Activated CD4-positive, alpha-beta T cell treated with anti-CD3 and anti-CD28 coated beads, Interleukin-2, amount 10 ng/mL, durations not matched to agents 7 days and 5 days (primary cell): ENCODE data around the gene ACSBG1. TPM values are rescaled to one million over a fixed set of nuclear protein-coding genes. Genes with fewer than 3 reads are reported as not detected.

ENCODE experiments used
- CTCF ChIA-PET: fragments of 350-600 bp; sonication (Branson Sonifier 250); formaldehyde crosslinking; loops from one replicate; lab custom pipeline; 2021; ENCODE audit warnings: antibody characterized with exemption; lab: Charles Lee
- POLR2A ChIA-PET: fragments of 350-600 bp; sonication (Branson Sonifier 250); formaldehyde crosslinking; loops from one replicate; lab custom pipeline; 2021; ENCODE audit warnings: antibody characterized with exemption; lab: Charles Lee
- DNase-seq: peaks from one replicate; pipeline ENCODE4 v3.0.0-alpha.2; 2020
- H3K27ac Mint-ChIP-seq: one replicate; pipeline ENCODE4 v1.8.0; 2021; ENCODE audit warnings: mild to moderate bottlenecking, moderate library complexity, mixed read lengths
- H3K27me3 Mint-ChIP-seq: one replicate; pipeline ENCODE4 v1.8.0; 2021; ENCODE audit warnings: mixed read lengths
- H3K36me3 Mint-ChIP-seq: one replicate; pipeline ENCODE4 v1.8.0; 2021; ENCODE audit warnings: low read depth, mixed read lengths
- H3K4me1 Mint-ChIP-seq: one replicate; pipeline ENCODE4 v1.8.0; 2021; ENCODE audit warnings: mixed read lengths
- H3K4me3 Mint-ChIP-seq: one replicate; pipeline ENCODE4 v1.8.0; 2021; ENCODE audit warnings: mild to moderate bottlenecking, moderate library complexity, mixed read lengths
- H3K9me3 Mint-ChIP-seq: one replicate; pipeline ENCODE4 v1.8.0; 2021; ENCODE audit warnings: mixed read lengths
- total RNA-seq, 2 experiments: library from RNA; stranded (reverse); gene quantifications; one replicate each; pipeline ENCODE4 v1.2.3, GENCODE V29; 2021

Gene ACSBG1
- total RNA-seq, 2 experiments from 2014 or later = not detected

DNA sequence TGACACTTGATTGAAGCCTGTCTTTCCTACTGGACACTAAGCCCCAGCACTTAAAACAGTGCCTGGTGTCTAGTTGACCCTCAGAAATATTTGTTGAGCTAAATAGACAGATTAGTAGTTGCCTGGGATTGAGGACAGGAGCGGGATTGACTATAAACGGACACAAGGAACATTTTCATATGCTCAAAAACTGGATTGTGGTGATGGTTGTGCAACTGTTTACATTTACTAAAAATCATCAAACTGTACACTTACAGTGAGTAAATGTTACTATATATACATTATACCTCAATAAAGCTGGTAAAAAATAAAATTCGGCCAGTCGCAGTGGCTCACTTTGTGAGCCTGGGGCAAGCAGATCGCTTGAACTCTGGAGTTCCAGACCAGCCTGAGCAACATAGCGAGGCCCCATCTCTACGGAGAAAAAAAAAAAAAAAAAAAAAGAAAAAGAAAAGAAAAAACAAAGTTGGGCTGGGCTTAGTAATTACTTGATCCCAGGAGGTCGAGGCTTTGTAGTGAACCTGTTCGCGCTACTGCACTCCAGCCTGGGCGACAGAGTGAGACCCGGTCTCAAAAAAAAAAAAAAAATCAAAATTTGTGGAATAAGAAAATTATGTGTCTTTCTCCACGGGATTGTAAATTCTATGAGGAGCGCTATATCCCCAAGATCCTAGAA is 85.8 kb downstream of the ACSBG1 start:
- peak overlapping the region; percentile 96 for H3K4me3 Mint-ChIP-seq
- DNase-seq = no peak
- ChIA-PET POLR2A (interaction anchor here (0.7 to 1.0 kb wide), 2 partner anchors 20 to 24 kb away, joined by 3 to 4 read pairs; no protein-coding TSS in a partner anchor), CTCF (interaction anchor here (0.7 to 2.4 kb wide), 8 partner anchors 10 to 47 kb away, joined by 5 to 14 read pairs (median 6); partner anchors contain the start of gene CIB2)
- peaks cover 41% of the 10 kb centered on the region for H3K4me1 Mint-ChIP-seq
- H3K9me3 Mint-ChIP-seq = no peaks in the 10 kb centered on the region
- peak overlapping the region; percentile 94 for H3K27ac Mint-ChIP-seq
- H3K36me3 Mint-ChIP-seq = peaks cover 15% of the 10 kb centered on the region
- H3K27me3 Mint-ChIP-seq = no peaks in the 10 kb centered on the region

DNA sequence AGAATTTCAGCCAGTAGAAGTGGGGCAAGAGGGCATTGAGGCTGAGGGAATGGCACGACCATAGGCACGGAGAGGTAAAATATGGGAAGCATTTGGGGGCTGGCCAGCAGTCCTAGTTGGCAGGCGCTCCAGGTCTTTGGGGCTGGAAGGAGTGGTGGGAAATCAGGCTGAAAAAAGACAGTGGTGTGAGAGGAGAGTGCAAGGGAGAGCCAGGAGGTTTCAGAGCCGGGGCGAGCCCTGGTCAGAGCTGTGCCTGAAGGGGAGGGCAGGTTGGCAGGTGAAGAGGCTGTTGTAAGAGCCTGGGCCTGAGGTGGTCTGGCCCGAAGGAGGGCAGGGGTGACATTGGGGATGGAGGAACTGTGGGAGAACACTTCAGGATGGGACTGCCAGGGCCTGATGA is 86.8 kb downstream of the ACSBG1 start:
- Mint-ChIP-seq H3K4me1 (peaks cover 32% of the 10 kb centered on the region), H3K4me3 (peak overlapping the region; percentile 38)

DNA sequence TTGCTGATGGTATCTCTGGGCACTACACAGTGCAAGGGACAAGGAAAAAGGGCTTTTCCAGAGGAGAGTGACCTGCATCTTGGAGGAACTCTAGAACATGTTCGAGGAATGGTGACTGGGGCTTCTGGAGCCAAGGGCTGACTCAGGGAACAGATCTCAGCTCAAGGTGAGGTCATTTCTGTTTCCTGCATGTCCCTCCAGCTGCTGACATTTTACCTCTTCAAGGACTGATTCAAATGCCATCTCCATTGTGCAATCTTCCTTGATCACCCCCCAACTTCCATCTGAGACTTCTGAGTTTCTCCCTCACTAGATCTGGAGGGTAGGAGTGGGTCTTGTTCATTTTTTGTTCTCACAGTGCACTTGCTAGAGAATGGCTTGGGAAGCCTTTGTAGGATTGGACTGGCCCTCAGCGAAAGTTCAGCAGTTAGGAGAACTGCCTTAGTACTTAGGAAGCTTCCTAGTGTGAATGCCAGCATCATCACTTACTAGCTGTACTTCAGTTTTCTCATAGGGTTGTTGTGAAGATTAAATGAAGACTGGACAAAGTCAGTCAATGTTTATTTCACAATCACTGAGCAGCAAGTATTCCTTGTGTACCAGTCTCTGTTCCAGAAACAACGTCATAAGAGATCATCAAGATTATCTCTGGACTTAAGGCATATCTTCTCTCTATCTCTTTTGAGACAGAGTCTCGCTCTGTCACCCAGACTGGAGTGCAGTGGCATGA is 87.8 kb downstream of the ACSBG1 start:
- POLR2A ChIA-PET = no interaction called here
- Mint-ChIP-seq H3K27me3 (no peaks in the 10 kb centered on the region), H3K9me3 (no peaks in the 10 kb centered on the region), H3K4me3 (no peak overlapping the region), H3K4me1 (peaks cover 29% of the 10 kb centered on the region), H3K36me3 (peaks cover 5% of the 10 kb centered on the region), H3K27ac (no peak overlapping the region)
- CTCF ChIA-PET = interaction anchor here (2.3 to 2.4 kb wide), 2 partner anchors 9 to 15 kb away, joined by 8 to 14 read pairs; partner anchors contain the start of gene CIB2
- DNase-seq = no peak

More for the DNA sequence above, 86.8 kb downstream of the ACSBG1 start:
- peak overlapping the region; percentile 48 for H3K27ac Mint-ChIP-seq
- ChIA-PET POLR2A (no interaction called here), CTCF (interaction anchor here (0.5 to 2.4 kb wide), 7 partner anchors 10 to 48 kb away, joined by 3 to 14 read pairs (median 6); partner anchors contain the start of gene CIB2)
- H3K36me3 Mint-ChIP-seq = peaks cover 6% of the 10 kb centered on the region
- DNase-seq = no peak
- no peaks in the 10 kb centered on the region for H3K27me3 Mint-ChIP-seq
- H3K9me3 Mint-ChIP-seq = no peaks in the 10 kb centered on the region

DNA sequence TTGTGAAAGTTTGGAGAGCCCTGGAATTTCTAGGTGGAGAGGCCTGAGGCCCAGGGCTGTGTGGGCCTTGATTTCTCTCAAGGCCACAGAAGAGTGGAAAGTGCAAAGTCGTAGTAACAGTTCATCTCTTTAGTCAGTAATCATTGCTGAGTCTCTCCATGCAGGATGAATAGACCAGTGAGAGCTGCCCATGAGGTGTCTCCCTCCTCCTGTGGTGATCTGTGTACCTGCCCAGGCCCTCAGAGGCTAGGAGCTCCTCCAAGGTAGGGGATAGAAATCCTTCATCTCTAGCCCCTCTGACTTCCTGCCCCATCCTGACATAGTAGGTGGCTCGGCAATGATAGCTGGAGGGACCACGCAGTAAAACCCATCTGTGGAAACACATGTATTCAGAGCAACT is 92.0 kb downstream of the ACSBG1 start:
- DNase-seq = no peak
- no peaks in the 10 kb centered on the region for H3K27me3 Mint-ChIP-seq
- H3K27ac Mint-ChIP-seq = no peak overlapping the region
- no peaks in the 10 kb centered on the region for H3K36me3 Mint-ChIP-seq
- peaks cover 2% of the 10 kb centered on the region for H3K4me1 Mint-ChIP-seq
- H3K9me3 Mint-ChIP-seq = no peaks in the 10 kb centered on the region
- H3K4me3 Mint-ChIP-seq = no peak overlapping the region
- ChIA-PET POLR2A (no interaction called here), CTCF (no interaction called here)

DNA sequence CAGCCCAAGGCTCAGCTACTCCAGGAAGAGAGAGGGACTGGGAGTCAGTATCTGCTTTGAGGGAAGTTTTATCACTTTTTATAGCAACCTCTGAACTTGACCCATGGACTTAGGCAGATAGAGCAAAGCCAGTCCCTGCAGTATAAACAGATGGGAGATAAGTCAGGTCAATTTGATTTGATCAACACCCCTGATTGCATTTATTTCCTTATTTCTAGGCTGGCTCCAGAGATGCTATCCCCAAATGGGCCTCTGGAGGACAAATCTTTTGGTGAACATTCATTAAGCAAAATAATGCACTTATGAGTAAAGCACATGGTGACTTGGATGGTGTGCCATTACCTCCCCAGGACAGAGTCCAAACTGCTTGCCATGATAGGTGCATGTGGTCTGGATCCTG is 94.1 kb downstream of the ACSBG1 start:
- Mint-ChIP-seq H3K9me3 (no peaks in the 10 kb centered on the region), H3K27me3 (no peaks in the 10 kb centered on the region), H3K27ac (no peak overlapping the region), H3K36me3 (no peaks in the 10 kb centered on the region), H3K4me3 (no peak overlapping the region), H3K4me1 (no peaks in the 10 kb centered on the region)
- no peak for DNase-seq
- ChIA-PET CTCF (interaction anchor here (1.6 to 1.9 kb wide), 2 partner anchors 15 to 56 kb away, joined by 3 to 5 read pairs; no protein-coding TSS in a partner anchor), POLR2A (no interaction called here)

DNA sequence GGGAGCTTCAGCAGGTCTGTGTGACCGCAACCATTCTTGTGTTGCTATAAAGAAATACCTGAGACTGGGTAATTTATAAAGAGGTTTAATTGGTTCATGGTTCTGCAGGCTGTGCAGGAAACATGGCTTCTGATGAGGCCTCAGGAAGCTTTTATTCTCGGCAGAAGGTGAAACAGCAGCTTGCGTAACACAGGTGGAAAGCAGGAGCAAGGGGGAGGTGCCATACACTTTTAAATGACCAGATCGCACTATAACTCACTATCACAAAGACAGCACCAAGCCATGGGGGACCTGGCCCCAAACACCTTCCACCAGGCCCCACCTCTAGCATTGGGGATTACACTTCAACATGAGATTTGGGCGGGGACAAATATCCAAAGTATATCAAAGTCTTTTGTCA is 94.8 kb downstream of the ACSBG1 start:
- Mint-ChIP-seq H3K9me3 (no peaks in the 10 kb centered on the region), H3K27ac (no peak overlapping the region), H3K27me3 (no peaks in the 10 kb centered on the region), H3K36me3 (no peaks in the 10 kb centered on the region), H3K4me3 (no peak overlapping the region), H3K4me1 (no peaks in the 10 kb centered on the region)
- POLR2A ChIA-PET = no interaction called here
- CTCF ChIA-PET = interaction anchor here (1.3 to 1.9 kb wide), 4 partner anchors 9 to 56 kb away, joined by 3 to 6 read pairs (median 5); partner anchors contain the start of gene CIB2
- no peak for DNase-seq

DNA sequence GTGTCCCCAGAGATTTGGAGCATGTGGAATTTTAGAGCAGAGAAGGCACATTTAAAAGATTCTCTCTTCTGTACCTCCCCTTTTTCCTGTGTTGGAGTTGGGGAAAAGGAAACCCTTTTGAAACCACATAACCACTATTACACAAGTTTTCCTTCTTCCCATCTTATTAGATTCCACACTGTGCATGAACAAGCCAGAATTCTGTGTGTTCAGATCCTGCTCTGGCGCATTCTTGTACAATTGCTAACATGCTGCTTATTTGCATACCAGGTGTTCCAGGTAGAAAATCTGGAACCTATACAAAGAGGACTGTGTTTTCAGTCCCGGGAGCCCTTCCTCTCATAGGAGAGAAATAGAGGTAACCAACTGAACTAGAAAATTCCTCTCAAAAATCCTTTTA is 100.6 kb downstream of the ACSBG1 start:
- H3K9me3 Mint-ChIP-seq = no peaks in the 10 kb centered on the region
- no peak overlapping the region for H3K4me3 Mint-ChIP-seq
- no peak for DNase-seq
- H3K4me1 Mint-ChIP-seq = peaks cover 26% of the 10 kb centered on the region
- no peaks in the 10 kb centered on the region for H3K27me3 Mint-ChIP-seq
- H3K36me3 Mint-ChIP-seq = no peaks in the 10 kb centered on the region
- POLR2A ChIA-PET = interaction anchor here (0.7 kb wide), 1 partner anchor 64 kb away, joined by 4 read pairs; no protein-coding TSS in a partner anchor
- CTCF ChIA-PET = no interaction called here
- H3K27ac Mint-ChIP-seq = no peak overlapping the region

DNA sequence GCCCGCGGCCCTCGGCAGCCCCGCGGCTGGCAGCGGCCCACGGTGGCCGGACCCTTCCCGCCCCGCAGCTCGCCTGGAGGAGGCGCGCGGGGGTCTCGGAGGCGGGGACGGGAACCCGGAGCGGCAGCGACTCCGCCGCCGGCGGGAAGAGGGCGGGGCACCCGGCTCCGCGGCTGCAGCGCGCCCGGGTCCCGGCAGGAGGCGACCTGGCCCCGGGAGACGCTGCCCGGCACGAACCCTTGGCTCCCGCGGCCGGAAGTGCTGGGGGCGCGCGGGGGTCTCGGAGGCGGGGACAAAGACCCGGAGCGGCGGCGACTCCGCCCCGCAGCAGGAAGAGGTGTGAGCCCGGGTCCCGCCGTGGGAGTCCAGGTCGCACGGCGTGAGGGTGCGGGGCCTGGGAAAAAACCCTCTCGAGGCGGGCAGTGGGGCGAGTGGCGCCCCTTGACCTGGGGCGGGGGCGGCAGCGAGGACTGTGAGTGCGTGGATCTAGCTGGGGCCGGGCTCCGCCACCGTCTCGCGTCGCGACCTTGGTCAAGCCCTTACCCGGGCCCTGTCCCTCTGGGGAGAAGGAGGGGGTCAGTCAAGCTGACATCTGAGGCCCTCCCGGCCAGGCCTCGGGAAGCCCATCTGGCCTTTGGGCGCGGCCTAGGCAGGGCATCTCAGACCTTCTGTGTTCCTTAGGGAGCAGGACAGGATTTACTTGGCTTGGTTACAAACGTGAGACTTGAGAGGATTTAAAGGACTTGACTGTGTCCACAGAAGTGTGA is 102.9 kb downstream of the ACSBG1 start, which contains the start of gene CIB2:
TSS of gene CIB2 (minus strand) at position 151 of the 767 bp plus-strand sequence. CDS start 230 bp downstream, outside the sequence.
- DNase-seq = peak; percentile 74
- CTCF ChIA-PET = interaction anchor here (0.7 to 2.9 kb wide), 35 partner anchors 8 to 1070 kb away, joined by 3 to 15 read pairs (median 4); no protein-coding TSS in a partner anchor
- no peaks in the 10 kb centered on the region for H3K9me3 Mint-ChIP-seq

DNA sequence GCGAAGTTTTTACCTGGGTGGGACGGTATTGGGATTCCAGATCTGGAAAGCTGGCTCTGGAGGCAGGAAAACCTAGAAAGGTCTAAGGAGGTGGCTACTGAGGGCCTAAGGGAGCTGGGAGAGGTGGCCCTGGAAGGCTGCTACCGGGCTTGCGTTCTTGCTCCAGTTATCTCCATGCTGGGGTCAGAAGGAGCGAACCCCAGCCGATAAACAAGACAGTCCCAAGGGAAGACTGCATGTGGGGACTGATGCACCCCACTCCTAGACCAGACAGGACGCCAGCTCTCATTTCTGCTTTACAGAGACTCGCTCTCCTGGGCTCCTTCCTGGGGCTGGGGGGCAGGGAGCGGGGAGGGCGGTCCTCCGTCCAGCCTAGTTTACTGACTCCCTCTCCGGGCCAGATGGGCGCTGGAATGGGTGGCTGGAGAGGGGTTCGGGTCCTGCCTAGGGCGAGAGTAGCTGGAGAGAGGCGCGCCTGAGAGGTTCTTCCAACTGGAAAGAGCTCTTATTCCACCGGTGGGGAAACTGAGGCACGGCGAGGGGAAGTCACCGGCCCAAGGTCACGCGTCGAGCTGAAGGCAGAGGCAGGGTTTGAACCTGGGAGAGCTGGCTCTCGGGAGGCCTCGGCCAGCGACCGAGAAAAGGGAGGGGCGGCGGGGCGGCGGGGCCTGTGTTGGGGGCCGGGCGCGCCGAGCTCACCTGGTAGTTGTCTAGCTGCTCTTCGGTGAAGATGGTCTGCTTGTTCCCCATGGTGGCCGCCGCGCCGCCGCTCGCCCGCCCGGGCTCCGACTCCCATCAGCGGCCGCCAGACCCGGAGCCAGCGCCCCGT is 103.7 kb downstream of the ACSBG1 start:
- CTCF ChIA-PET = interaction anchor here (0.7 to 2.9 kb wide), 33 partner anchors 8 to 1070 kb away, joined by 3 to 15 read pairs (median 4); no protein-coding TSS in a partner anchor
- Mint-ChIP-seq H3K36me3 (no peaks in the 10 kb centered on the region), H3K27ac (peak overlapping the region; percentile 66), H3K4me1 (peaks cover 26% of the 10 kb centered on the region), H3K9me3 (no peaks in the 10 kb centered on the region), H3K4me3 (peak overlapping the region; percentile 71), H3K27me3 (no peaks in the 10 kb centered on the region)
- POLR2A ChIA-PET = no interaction called here
- DNase-seq = no peak

More for the DNA sequence above, 102.9 kb downstream of the ACSBG1 start, which contains the start of gene CIB2:
- H3K27ac Mint-ChIP-seq = peak within 1 kb of the TSS; percentile 82
- peak within 1 kb of the TSS; percentile 74 for H3K4me3 Mint-ChIP-seq
- H3K4me1 Mint-ChIP-seq = peaks cover 26% of the 10 kb centered on the region
- no peaks in the 10 kb centered on the region for H3K27me3 Mint-ChIP-seq
- H3K36me3 Mint-ChIP-seq = no peaks in the 10 kb centered on the region
- POLR2A ChIA-PET = no interaction called here

DNA sequence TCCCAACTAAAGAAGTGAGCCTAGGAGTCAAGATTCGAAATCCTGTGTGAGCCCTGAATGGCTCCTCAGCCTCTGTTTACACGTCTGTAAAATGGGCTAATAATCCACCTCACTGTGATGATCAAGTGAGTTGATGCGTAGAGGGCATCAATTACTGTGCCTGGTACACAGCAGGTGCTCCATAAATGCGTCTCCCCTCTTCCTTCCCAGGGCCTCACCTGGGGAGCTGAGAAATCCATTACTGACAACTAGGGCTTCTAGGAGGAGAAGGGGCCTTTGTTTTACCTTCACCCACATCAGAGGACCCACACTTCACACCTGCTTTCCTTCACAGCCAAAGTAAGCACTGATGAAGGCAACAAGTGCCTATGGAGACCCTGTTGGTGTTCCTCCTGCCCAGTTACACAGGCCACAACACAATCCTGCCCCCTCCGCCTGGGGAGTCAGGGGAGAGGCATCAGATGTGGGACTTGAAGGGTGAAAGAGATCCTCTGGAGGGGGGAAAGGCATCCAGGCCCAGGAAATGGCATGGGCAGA is 104.5 kb downstream of the ACSBG1 start:
- Mint-ChIP-seq H3K27ac (peak overlapping the region; percentile 7), H3K4me3 (peak overlapping the region; percentile 71), H3K27me3 (no peaks in the 10 kb centered on the region), H3K4me1 (peaks cover 26% of the 10 kb centered on the region), H3K9me3 (no peaks in the 10 kb centered on the region), H3K36me3 (no peaks in the 10 kb centered on the region)
- no peak for DNase-seq
- POLR2A ChIA-PET = no interaction called here
- CTCF ChIA-PET = interaction anchor here (0.9 to 2.9 kb wide), 16 partner anchors 7 to 171 kb away, joined by 3 to 15 read pairs (median 6); no protein-coding TSS in a partner anchor

DNA sequence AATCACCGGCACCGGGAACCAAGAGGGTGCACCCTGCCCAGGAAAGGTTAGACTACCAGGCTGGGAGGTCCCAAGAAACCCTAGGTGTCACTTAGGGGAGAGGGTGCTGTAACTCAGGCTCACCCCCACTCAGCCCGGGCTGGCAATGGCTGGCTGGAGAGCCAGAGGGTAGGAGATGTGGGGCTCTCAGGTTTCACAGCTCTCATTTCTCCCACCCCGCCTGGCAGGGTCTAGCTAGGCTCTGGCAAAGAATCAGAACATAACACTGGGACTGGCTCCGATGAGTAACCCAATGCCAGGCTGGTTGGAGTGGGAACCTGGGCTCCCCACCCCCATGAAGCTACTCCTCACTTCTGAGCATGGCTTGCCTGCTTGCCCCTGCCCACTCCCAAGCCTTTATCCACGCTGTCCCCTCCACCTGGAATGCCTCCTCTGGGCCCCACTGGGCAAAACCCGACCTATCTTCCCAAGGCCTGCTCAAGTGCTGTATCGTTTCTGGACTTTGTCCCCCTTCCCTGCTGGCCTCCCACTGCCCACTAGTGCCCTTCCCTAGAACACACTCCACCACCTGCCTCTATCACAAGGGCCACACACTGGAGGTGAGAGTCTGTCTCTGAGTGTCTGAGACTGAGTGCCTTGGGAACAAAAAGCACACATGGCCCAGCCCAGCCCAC is 105.2 kb downstream of the ACSBG1 start:
- H3K4me1 Mint-ChIP-seq = peaks cover 26% of the 10 kb centered on the region
- DNase-seq = no peak
- no peaks in the 10 kb centered on the region for H3K36me3 Mint-ChIP-seq
- H3K4me3 Mint-ChIP-seq = no peak overlapping the region
- POLR2A ChIA-PET = no interaction called here
- peak overlapping the region; percentile 63 for H3K27ac Mint-ChIP-seq
- no peaks in the 10 kb centered on the region for H3K27me3 Mint-ChIP-seq
- no peaks in the 10 kb centered on the region for H3K9me3 Mint-ChIP-seq
- CTCF ChIA-PET = interaction anchor here (0.7 to 3.0 kb wide), 4 partner anchors 8 to 66 kb away, joined by 3 to 15 read pairs (median 15); no protein-coding TSS in a partner anchor
